NCI-H2081 (cell line): ENCODE measurements around the gene KAZN.

Source experiments
- DNase-seq, 2 experiments: peaks; one replicate each; lab custom pipeline; 2025; lab: John Stamatoyannopoulos, UW

Gene KAZN

DNA sequence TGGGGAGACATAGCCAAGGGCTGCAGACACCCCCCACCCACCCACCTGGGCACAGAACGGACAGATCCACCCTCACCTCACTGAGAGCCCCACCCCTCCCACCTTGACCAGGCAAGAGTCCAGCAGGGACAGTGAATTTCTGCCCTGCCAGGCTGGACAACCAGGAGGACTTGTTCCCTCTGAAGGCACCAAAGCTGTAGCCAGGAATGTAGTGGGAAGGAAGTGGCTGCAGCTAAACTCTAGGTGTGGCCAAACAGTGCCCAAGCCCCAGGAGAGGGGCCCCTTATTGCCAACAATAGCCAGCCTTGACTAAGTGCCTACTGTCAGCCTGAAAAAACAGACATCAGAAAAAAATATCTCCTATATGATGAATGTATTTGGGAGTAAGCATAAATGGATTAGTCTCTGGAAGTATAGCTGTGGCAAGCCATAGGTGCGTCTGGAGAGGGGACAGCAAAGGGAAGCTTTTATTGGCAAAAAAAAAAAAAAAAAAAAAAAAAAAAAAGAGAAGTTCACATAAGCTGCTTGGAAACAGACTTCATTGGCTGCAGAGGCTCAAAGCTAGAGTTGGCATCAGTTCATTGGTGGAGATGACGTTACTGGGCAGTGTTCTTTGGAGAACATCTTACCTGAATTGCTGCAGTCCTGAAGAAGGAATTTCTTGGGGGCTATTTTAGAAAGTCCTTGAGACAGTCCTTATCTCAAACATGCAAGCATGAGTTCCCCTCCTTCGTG, 490.9 kb downstream of the KAZN start:
- DNase-seq = no peak

DNA sequence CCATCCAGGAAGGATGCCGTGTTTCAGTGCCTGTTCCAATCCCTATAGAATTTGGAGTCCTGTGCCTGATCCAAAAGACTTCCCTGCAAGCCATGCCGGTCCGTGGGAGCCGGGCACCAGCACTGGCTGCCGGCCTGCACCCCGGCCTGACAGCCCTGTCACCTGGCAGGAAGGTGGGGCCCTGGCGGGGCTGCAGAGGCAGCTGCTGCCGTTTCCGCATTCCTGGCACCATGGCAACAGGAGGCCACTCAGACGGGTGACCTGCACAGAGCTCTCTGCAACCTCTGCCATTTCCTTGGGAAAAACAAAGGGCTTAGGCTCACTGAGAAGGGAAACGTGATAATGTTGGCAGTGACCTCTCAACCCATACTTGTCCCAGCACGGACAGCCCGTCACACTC, 491.9 kb downstream of the KAZN start:
- peak; percentile 41 to 78 for DNase-seq

DNA sequence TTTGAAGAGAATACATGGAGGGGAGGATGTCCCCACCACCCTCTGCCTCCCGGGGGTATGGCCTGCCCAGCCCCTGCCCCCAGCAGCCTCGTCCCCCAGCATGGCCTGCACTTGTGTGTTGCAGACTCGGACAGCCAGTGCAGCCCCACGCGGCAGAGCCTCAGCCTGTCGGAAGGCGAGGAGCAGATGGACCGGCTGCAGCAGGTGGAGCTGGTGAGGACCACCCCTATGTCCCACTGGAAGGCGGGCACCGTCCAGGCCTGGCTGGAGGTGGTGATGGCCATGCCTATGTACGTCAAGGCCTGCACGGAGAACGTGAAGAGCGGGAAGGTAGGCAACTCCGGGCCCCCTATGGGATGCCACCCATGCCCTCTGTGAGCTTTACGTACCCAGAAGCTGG, 495.6 kb downstream of the KAZN start:
- DNase-seq = no peak

DNA sequence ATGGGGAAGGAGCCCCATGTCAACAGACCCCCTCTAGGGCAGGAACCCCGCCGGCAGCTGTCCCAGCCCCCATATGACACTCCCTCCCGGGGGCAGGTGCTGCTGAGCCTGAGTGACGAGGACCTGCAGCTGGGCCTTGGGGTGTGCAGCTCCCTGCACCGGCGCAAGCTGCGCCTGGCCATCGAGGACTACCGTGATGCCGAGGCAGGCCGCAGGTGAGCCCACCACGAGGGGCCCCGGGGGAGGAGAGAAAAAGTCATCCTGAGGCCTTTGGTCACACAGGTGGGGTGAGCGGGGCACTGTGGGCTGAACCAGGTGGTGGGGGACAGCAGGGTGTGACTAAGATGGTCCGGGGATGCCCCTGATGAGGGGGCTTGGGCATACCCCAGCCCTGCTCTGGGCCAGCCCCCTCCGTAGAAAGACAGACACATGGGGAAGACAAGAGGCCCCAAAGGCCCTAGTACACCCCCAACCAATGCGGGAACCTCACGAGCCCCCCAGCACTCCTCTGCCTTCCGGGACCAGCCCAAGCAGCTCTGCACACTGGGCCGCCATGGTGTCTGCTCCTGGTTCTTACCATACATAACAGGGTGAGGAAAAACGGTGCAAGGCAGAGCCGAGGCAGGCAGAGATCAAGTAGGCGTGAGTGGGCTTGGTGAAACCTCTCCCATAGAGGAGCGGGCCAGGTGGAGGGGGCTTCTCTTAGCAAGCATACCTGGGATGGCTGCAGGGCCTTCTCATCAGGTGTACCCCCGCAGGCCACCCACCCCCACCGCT, 496.4 kb downstream of the KAZN start:
- no peak for DNase-seq

DNA sequence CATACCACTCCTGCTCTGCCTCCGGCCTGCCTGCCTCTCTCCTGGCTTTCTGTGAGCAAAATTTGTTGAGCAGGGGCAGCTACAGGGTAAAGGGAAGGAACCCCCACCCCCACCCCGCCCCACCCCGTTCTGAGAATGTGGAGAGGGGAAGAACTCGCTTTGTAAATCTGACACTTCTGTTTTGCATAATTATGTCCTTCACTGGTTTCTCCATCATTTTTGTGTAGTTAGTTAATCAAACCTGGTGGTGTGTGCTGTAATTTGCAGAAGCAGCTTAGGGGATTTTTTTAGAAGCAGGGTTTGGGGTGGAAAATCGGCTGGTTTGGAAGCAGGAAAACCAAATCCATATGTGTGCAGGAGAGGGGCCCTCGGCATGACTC, 497.0 kb downstream of the KAZN start:
- no peak for DNase-seq

DNA sequence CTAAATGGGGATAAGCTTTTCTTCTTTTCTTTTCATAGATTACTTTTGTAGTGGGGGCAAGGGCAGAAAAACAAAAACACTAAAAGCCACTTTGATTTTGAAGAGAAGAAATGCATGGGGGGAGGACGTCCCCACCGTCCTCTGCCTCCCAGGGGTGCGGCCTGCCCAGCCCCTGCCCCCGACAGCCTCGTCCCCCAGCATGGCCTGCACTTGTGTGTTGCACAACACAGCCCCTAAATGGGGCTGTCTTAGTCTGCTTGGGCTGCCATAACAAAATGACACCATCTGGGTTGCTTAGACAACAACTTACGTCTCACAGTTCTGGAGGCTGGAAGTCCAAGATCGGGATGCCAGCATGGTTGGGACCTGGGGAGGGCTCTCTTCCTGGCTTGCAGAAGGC, 497.8 kb downstream of the KAZN start:
- no peak for DNase-seq

DNA sequence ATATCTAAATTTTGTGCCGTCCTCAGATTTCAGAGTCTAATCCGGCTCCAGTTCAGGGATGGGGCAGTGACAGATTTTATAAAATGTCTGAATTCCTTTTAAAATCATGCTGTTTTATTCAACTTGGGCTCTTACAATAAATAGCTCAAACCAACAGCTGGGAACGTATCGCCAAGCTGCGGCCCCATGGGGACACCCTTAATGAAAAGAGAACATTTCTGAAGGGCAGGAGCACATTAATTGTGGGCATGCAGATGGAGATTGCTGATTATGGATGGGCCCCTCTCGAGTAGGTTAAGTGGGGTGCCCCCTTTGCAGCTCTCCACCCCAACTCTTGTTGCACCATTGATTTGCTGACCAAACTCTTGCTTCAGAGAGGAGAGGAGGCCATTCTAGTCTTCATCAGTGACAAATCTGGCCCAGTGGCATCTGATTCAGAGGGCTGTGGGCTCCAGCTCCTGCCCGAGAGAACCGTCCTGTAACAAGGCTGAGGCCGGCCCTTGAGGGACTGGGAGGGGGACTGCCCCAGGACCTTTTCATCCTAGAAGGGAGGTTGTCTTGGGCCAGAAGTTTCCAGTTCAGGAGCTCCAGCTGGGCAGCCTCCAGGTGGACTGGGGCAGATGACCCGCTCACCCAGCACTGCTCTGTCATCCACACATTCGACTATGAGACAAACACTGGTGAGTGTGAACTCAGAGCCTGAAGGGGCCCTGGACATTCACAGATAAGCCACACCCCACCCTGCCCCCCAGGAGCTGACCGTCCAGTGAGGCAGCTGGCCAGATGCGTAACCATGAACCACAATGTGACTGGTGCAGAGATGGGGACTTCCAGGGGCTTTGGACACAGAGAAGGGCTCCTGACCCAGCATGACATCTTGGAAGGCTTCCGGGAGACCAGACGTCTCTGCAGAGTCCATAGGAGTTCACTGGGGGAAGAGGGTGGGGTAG, 500.0 kb downstream of the KAZN start:
- no peak for DNase-seq

DNA sequence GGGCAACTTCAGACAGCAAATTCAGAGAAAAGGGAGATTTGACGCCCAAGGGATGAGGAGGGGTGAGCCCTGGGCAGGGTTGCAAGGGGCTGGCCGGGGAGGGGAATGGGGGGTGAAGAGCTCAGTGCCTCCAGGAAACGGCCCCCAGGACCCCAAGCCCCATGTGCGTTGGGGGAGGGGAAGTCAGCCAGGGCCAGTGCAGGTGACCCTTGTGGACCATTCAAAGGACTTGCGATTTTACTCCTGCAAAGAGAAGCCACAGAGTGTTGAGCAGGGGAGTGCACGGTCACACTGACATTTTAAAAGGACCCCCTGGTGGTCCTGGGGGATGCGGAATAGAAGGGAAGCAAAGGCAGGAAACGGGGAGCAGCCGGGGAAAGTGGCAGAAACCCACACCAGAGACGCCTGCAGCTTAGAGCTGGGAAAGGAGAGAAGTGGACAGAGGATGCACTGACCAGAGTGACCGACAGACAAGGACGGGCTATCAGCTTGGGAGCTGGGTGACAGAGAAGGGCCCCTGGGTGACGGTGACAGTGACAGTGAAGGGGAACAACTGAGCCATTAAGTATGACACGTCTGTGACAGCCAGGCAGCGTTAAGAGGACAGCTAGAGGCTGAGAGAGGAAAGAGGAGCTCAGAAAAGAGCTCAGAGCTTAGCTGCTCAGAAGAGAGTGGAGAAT, 501.1 kb downstream of the KAZN start:
- DNase-seq = no peak

DNA sequence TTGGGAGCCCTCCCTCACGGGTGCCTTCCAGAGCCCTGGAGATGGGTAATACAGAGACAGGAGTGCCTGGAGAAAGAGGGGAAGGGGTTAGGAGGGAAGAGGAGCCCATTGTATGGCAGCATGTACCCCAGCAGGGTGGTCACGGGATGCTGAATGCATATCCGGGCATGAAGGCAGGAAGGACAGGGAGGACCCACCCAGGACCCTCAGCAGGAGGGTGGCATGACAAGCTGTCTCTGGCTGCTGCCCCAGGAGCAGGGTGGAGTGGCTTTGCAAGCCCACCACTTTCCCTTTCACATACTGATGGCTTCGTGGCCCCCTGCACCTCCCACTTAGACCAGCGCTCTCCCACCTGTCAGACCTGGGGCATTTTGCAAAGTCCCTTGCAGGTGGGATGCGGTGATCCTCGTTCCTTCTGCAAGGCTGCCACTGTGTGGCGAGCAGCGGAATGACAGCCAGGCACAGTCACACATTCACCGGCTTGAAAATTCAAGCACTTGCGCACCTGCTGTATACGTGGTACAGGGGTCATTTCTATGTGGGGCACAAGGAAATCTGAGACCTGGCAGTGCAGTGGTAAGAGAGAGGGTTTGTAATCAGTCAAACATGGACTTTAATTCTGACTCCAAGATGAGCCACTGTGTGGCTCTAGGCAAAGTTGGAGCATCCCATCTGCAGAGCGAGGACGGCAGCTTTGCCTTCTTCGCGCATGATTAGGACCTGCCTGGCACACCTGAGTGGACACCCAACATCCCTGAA, 501.8 kb downstream of the KAZN start:
- DNase-seq = peak; percentile 14 to 45

DNA sequence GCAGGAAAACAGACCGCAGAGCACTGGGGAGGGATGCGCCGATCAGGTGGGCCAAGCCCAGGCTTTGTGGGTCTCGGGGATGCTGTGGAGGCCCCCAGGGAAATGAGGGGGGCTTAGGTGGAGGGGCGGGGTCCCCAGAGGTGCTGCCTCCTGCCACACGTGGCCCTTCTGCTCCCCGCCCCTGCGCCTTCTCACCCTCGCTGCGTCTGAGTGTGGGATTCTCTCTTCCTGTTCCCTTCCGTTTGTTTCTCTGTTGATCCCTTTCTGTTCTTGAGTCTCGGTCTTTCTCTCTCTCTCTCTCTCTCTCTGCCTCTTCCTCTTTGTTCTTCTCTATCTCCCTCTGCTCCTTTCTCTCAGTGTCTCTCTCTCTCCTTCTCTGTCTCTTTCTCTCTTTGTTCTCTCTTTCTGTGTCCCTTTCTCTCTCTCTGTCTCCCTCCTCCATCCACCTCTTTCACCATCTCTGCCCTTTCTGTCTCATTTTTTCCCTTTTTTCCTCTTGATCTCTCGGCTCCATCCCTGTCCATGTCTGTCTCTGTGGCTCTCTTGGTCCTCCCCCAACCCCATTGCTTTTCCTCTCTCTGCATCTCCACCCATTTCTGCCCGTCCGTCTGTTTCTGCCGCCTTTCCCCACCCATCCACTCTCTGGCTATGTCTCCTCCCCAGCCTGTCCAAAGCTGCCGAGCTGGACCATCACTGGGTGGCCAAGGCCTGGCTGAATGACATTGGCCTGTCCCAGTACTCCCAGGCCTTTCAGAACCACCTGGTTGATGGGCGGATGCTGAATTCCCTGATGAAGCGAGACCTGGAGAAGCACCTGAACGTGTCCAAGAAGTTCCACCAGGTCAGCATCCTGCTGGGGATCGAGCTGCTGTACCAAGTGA, 502.6 kb downstream of the KAZN start:
- no peak for DNase-seq

DNA sequence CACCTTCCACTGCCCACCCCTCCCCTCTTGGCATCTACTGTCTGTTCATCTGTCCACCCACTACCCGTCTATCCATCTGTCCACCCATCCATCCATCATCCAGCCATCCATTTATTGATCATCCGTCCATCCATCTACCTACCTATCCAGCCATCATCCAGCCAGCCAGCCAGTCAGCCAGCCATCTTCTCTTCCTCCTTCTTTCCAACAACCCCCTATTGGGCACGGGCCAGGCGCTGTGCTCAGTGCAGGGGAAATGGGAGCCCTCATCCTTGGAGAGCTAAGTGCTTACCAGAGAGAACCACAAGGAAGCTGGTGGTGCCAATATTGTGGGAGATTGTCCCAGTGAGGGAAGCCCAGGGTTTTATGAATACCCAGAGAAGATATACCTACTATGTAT, 503.3 kb downstream of the KAZN start:
- DNase-seq = no peak

DNA sequence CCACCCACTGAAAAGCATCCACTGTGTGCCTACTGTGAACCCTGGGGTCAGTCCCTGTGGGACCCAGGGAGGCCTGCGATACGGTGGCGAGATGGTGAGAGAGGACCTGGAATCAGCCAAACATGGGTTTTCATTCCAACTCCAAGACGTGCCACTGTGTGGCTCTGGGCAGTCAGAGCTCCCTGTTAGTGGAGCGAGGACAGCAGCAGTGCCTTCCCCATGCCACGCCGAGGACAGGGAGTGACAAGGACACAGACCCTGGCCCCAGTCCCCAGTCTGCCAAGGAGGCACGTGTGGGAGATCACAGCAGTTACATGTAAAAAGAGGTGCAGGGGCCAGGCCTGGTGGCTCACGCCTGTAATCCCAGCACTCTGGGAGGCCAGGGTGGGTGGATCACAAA, 504.2 kb downstream of the KAZN start:
- no peak for DNase-seq

DNA sequence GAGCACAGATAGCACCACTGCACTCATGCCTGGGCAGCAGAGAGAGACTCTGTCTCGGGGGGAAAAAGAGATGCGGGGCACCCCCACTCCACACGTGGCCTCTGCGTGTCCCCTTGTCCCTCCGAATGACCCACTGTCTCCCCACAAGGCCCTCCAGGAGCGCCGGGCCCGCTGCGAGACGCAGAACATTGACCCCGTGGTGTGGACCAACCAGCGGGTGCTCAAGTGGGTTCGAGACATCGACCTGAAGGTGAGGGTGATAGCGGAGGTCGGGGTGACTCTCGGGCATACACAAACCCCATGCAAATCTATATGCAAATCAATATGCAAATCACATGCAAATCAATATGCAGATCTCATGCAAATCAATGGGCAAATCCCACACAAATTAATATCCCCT, 504.7 kb downstream of the KAZN start:
- no peak for DNase-seq

DNA sequence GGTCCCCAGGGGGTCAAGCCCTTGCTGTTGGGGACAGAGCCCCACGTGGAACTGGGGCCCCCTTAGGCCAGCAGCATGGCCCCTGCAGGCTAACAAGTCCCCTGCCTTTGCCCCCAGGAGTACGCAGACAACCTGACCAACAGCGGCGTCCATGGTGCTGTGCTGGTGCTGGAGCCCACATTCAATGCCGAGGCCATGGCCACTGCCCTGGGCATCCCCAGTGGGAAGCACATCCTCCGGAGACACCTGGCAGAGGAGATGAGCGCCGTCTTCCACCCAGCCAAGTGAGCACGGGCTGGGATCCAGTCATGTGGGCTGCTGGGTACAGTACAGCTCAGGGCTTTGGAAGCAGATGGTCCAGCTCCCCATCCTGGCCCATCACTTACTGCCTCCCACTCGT, 505.4 kb downstream of the KAZN start:
- DNase-seq = no peak

DNA sequence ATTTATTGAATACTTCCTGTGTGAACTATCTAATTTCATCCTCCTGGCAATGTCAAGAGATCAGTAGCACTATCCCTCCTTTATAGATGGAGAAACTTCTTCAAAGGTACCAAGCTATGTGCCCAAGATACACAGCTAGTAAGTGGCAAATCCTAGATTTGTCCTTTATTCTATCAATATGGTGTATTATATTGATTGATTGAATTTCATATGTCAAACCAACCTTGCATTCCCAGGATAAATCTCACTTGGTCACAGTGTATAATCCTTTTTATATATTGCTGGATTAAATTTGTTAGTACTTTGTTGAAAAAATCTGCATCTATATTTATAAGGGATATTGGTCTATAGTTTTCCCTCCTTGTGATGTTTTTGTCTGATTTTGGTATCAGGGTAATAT, 506.3 kb downstream of the KAZN start:
- DNase-seq = no peak

DNA sequence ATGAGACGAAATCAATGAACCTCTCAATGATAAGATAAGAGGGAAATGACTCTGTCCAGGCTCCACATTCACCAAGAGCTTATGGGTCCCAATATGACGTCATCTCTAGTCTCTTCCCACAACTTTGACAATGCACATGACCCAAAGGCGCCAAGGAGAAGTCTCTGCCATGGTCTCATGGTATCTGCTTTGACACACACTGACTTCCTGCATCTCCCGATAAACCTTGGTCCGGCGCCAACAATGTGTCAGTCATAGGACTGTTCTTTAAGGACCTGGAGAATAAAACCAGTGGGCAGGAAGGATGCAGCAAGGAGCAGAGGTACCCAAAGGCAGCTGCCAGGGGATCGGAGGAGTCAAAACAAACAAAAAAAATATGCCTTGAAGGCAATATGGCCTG, 508.1 kb downstream of the KAZN start:
- no peak for DNase-seq

DNA sequence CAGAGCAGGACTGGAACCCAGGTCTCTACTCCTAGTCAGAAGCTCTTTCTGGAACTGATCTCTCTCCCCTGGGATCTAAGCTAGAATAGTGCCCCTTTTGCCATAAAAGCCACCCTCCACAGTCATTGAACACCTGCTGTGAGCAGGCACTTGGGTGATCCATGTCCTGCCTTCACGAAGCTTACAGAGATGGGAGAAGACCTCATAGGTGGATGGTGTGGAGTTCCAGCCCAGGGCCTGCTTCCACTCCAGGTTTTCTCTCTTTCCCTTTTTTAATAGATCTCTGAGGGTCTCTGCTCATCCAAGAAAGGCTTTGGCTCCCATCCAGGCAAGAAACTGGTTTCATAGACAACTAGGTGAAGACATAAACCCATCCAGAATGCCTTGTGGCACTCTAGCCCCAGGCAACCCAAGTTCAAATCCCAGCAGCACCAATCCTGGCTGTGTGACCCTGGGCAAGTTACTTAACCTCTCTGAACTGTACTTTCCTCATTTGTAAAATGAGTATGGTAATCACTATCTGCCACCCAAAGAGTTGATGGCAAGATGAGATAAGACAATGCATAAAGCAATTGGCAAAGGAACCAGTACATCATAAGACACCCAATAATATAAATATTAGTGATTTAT, 508.7 kb downstream of the KAZN start:
- no peak for DNase-seq

DNA sequence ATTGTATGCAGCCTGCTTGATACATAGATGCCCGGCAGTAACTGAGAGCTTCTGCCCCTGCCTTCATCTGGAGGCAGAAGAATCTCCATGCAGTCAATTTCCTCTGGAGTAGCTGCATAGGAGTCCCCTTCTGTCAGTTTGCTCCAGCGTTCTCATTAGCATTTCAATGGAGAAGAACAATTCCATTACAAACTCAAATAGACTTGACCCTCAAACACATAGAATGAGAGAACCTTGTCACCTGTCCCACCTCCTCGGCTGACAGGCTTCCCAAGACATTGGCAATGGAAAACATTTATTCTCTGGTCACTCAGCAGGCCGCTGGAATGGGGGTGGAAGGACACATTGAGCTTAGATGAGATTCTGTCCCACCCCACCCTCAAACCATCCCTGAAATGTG, 509.4 kb downstream of the KAZN start:
- no peak for DNase-seq

DNA sequence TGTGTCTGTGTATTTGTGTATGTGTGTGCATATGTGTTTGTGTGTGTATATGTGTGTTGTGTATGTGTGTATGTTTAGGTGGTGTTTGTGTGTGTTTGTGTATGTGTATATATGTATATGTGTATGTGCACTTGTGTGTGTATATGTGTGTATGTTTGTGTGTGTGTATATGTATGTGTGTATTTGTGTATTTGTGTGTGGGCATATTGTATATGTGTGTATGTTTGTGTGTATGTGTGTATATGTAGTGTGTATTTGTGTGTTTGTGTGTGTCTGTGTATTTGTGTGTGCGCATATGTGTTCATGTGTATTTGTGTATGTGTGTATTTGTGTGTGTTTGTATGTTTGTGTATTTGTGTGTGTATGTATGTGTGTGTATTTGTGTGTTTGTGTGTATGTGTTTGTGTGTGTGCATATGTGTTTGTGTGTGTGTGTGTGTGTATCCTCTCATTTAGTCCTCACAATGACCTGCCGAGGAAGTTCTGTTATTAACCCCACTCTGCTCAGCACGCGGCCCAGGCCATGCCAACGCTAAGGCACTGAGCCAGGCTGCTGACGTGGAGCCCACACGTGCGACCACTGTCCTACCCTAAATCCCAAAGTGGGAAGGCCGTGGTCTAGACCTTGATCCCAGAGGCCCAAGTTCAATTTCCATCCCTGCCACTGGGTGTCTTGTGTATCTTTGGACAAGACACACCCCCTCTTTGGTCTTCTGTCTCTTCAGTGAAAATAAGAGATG, 511.8 kb downstream of the KAZN start:
- no peak for DNase-seq
